H1 (cell line): ENCODE data around the gene IGF2R. TPM values are rescaled to one million over a fixed set of nuclear protein-coding genes. Genes with fewer than 3 reads are reported as not detected.

ENCODE experiments used
- CTCF ChIA-PET: fragments of 300-600 bp; sonication (Branson Sonifier 250); formaldehyde crosslinking; loops from one replicate; lab custom pipeline; 2021; ENCODE audit not compliant: partially characterized antibody; lab: Charles Lee
- POLR2A ChIA-PET: fragments of 300-600 bp; sonication (Branson Sonifier 250); formaldehyde crosslinking; loops from one replicate; lab custom pipeline; 2021; ENCODE audit warnings: inconsistent platforms; ENCODE audit not compliant: partially characterized antibody; lab: Charles Lee
- DNase-seq, 2 experiments: peaks; one replicate each; pipeline versions ENCODE4 v3.0.0 to v3.0.0-alpha.2; 2010 to 2022; ENCODE audit warnings: low spot score in 2 of 2, low read depth in 1 of 2, mixed read lengths in 1 of 2
- FAIRE-seq: peaks from 2 replicates; lab custom pipeline; 2011; peaks lifted over from hg19 to GRCh38; lab: Jason Lieb, UNC
- H2AFZ ChIP-seq: 2 replicates; pipeline ENCODE4 v1.8.1; 2012; ENCODE audit warnings: low read length, inconsistent platforms
- H2AK5ac ChIP-seq: 2 replicates; pipeline ENCODE4 v1.6.1; 2013; ENCODE audit warnings: low read depth, low read length
- H2BK120ac ChIP-seq: replicated peaks from 2 replicates; pipeline ENCODE3; 2013; ENCODE audit warnings: low read depth, low read length, inconsistent platforms
- H2BK12ac ChIP-seq: 2 replicates; pipeline ENCODE4 v1.6.1; 2013; ENCODE audit warnings: low read depth, low read length
- H2BK15ac ChIP-seq: 2 replicates; pipeline ENCODE4 v1.6.1; 2013; ENCODE audit warnings: low read length
- H2BK20ac ChIP-seq: 2 replicates; pipeline ENCODE4 v1.6.1; 2013; ENCODE audit warnings: low read length
- H2BK5ac ChIP-seq: 2 replicates; pipeline ENCODE4 v1.6.1; 2013; ENCODE audit warnings: low read depth, low read length
- H3K14ac ChIP-seq: 2 replicates; pipeline ENCODE4 v1.6.1; 2013; ENCODE audit warnings: inconsistent platforms; ENCODE audit not compliant: insufficient read length
- H3K18ac ChIP-seq: 2 replicates; pipeline ENCODE4 v1.6.1; 2013; ENCODE audit warnings: low read length; ENCODE audit errors: extremely low read depth
- H3K23ac ChIP-seq: 2 replicates; pipeline ENCODE4 v1.6.1; 2013; ENCODE audit warnings: inconsistent platforms; ENCODE audit not compliant: insufficient read length
- H3K23me2 ChIP-seq: 2 replicates; pipeline ENCODE4 v1.6.1; 2013; ENCODE audit warnings: low read depth, low read length
- H3K27ac ChIP-seq: 2 replicates; pipeline ENCODE4 v1.6.1; 2011; ENCODE audit warnings: low read depth, low read length, inconsistent platforms
- H3K27me3 ChIP-seq, 4 experiments: replicated peaks in 1 of 4; 1 replicate in 1 of 4; 2 replicates in 3 of 4; pipeline versions ENCODE4 v1.6.1 to v1.8.1; 2011 to 2013; ENCODE audit warnings: low read length in 3 of 4, mild to moderate bottlenecking in 3 of 4, inconsistent platforms in 2 of 4, mixed read lengths in 2 of 4, moderate library complexity in 1 of 4; ENCODE audit not compliant: control insufficient read depth in 3 of 4, insufficient read depth in 3 of 4; ENCODE audit errors: extremely low read depth in 1 of 4
- H3K36me3 ChIP-seq, 4 experiments: 2 replicates each; pipeline versions ENCODE4 v1.6.1 to v1.8.1; 2011 to 2013; ENCODE audit warnings: mild to moderate bottlenecking in 4 of 4, low read length in 3 of 4, moderate library complexity in 2 of 4, control low read depth in 1 of 4, inconsistent platforms in 1 of 4; ENCODE audit not compliant: insufficient read depth in 4 of 4, control insufficient read depth in 2 of 4
- H3K4ac ChIP-seq: replicated peaks from 2 replicates; pipeline ENCODE3; 2013; ENCODE audit warnings: low read length, low read depth, mixed read lengths, inconsistent platforms; ENCODE audit not compliant: insufficient read length
- H3K4me1 ChIP-seq, 4 experiments: replicated peaks in 1 of 4; 1 replicate in 1 of 4; 2 replicates in 3 of 4; pipeline versions ENCODE4 v1.6.1 to v1.8.1; 2011 to 2013; ENCODE audit warnings: low read length in 3 of 4, inconsistent platforms in 2 of 4, mixed read lengths in 1 of 4; ENCODE audit not compliant: insufficient read depth in 4 of 4, control insufficient read depth in 3 of 4
- H3K4me2 ChIP-seq, 2 experiments: 2 replicates each; pipeline versions ENCODE4 v1.6.1 to v1.8.1; 2011 to 2013; ENCODE audit warnings: low read depth in 2 of 2, low read length in 2 of 2, control low read depth in 1 of 2, inconsistent platforms in 1 of 2, mild to moderate bottlenecking in 1 of 2; ENCODE audit not compliant: insufficient read depth in 1 of 2
- H3K4me3 ChIP-seq, 4 experiments: fragments of 200-600, 300-600 bp in 1 of 4; sonication (generic), shearing (Covaris generic), sonication (Bioruptor Twin) in 1 of 4; 2 replicates each; pipeline versions ENCODE4 v1.5.1 to v1.8.1; 2011 to 2016; ENCODE audit warnings: low read length in 4 of 4, low read depth in 3 of 4, control low read depth in 2 of 4, inconsistent platforms in 2 of 4, mild to moderate bottlenecking in 2 of 4, mixed read lengths in 1 of 4, moderate library complexity in 1 of 4; ENCODE audit not compliant: insufficient read depth in 2 of 4; ENCODE audit errors: extremely low read depth in 1 of 4
- H3K56ac ChIP-seq: replicated peaks from 2 replicates; pipeline ENCODE3; 2013; ENCODE audit warnings: low read depth, mild to moderate bottlenecking, mixed read lengths, low read length, inconsistent platforms; ENCODE audit not compliant: insufficient read length
- H3K79me1 ChIP-seq: 2 replicates; pipeline ENCODE4 v1.6.1; 2013; ENCODE audit warnings: low read depth, low read length, control low read depth
- H3K79me2 ChIP-seq, 2 experiments: 2 replicates each; pipeline versions ENCODE4 v1.6.1 to v1.8.1; 2012 to 2013; ENCODE audit warnings: low read length in 2 of 2, mild to moderate bottlenecking in 2 of 2, inconsistent platforms in 1 of 2; ENCODE audit not compliant: insufficient read depth in 2 of 2, control insufficient read depth in 1 of 2
- H3K9ac ChIP-seq, 4 experiments: replicated peaks in 1 of 4; 1 replicate in 1 of 4; 2 replicates in 3 of 4; pipeline versions ENCODE4 v1.6.1 to v1.8.1; 2011 to 2013; ENCODE audit warnings: low read depth in 3 of 4, low read length in 3 of 4, control low read depth in 2 of 4, mild to moderate bottlenecking in 2 of 4, moderate library complexity in 2 of 4, inconsistent platforms in 1 of 4; ENCODE audit errors: extremely low read depth in 1 of 4
- H3K9me3 ChIP-seq, 2 experiments: 2 replicates each; pipeline versions ENCODE4 v1.6.1 to v1.8.1; 2012 to 2013; ENCODE audit warnings: mild to moderate bottlenecking in 2 of 2, moderate library complexity in 2 of 2, control low read depth in 1 of 2, inconsistent platforms in 1 of 2, low read depth in 1 of 2, low read length in 1 of 2, mixed read lengths in 1 of 2; ENCODE audit not compliant: insufficient read depth in 2 of 2
- H4K20me1 ChIP-seq, 2 experiments: replicated peaks in 1 of 2; 2 replicates each; pipeline versions ENCODE3 to v1.8.1; 2011 to 2013; ENCODE audit warnings: inconsistent platforms in 2 of 2, low read length in 2 of 2, mild to moderate bottlenecking in 1 of 2; ENCODE audit not compliant: insufficient read depth in 2 of 2, control insufficient read depth in 1 of 2
- H4K5ac ChIP-seq: 2 replicates; pipeline ENCODE4 v1.6.1; 2013; ENCODE audit warnings: low read length, low read depth, mixed read lengths, inconsistent platforms; ENCODE audit not compliant: insufficient read length
- H4K8ac ChIP-seq: 2 replicates; pipeline ENCODE4 v1.8.0; 2013; ENCODE audit warnings: mild to moderate bottlenecking, moderate library complexity, low read length, inconsistent platforms; ENCODE audit not compliant: insufficient read depth; ENCODE audit errors: extremely low read depth
- H4K91ac ChIP-seq: replicated peaks from 2 replicates; pipeline ENCODE3; 2013; ENCODE audit warnings: low read length, mixed read lengths, inconsistent platforms; ENCODE audit not compliant: insufficient read length
- ASH2L ChIP-seq: fragments of 200-600, 300-600 bp; sonication (generic); IDR thresholded peaks from one replicate; pipeline ENCODE4 v1.7.1; 2017; ENCODE audit warnings: low read length
- BCL11A ChIP-seq, 2 experiments: IDR thresholded peaks; one replicate each; pipeline ENCODE4 v1.6.1; 2011; ENCODE audit warnings: low read depth in 2 of 2, low read length in 2 of 2, mild to moderate bottlenecking in 2 of 2
- CBX5 ChIP-seq: fragments of 300-800, 300-1000 bp; sonication (generic); IDR thresholded peaks from 2 replicates; pipeline ENCODE4 v1.7.1; 2016; ENCODE audit warnings: antibody characterized with exemption, low read length, low read depth
- EP300 ChIP-seq, 2 experiments: IDR thresholded peaks; 1 replicate in 1 of 2; 2 replicates in 1 of 2; pipeline ENCODE4 v1.6.1; 2011 to 2012; ENCODE audit warnings: low read depth in 2 of 2, low read length in 2 of 2, mild to moderate bottlenecking in 2 of 2, borderline replicate concordance in 1 of 2, inconsistent platforms in 1 of 2, moderate library complexity in 1 of 2
- FOSL1 ChIP-seq: IDR thresholded peaks from 2 replicates; pipeline ENCODE4 v1.6.1; 2011; ENCODE audit warnings: mild to moderate bottlenecking, low read depth, low read length, moderate library complexity; ENCODE audit not compliant: insufficient read depth
- HDAC2 ChIP-seq, 2 experiments: fragments of 300-600 bp in 1 of 2; sonication (generic) in 1 of 2; IDR thresholded peaks; 2 replicates each; pipeline ENCODE4 v1.6.1; 2011 to 2012; ENCODE audit warnings: low read depth in 2 of 2, low read length in 2 of 2, mild to moderate bottlenecking in 2 of 2, moderate library complexity in 2 of 2, borderline replicate concordance in 1 of 2, inconsistent platforms in 1 of 2
- MAFK ChIP-seq: IDR thresholded peaks from 2 replicates; pipeline ENCODE4 v1.6.1; 2012; ENCODE audit warnings: low read depth, mild to moderate bottlenecking, improper control_type of control experiment, low read length
- NANOG ChIP-seq: IDR thresholded peaks from 2 replicates; pipeline ENCODE4 v1.6.1; 2011; ENCODE audit warnings: low read length, low read depth, mild to moderate bottlenecking, inconsistent platforms; ENCODE audit not compliant: insufficient read depth, poor library complexity, severe bottlenecking
- NRF1 ChIP-seq: IDR thresholded peaks from 2 replicates; pipeline ENCODE4 v1.6.1; 2011; ENCODE audit warnings: mild to moderate bottlenecking, low read depth, low read length, improper control_type of control experiment
- RAD21 ChIP-seq, 2 experiments: IDR thresholded peaks in 1 of 2; conservative IDR thresholded peaks in 1 of 2; 2 replicates each; pipeline ENCODE4 v1.6.1; 2011; ENCODE audit warnings: low read depth in 2 of 2, low read length in 2 of 2, improper control_type of control experiment in 1 of 2, inconsistent platforms in 1 of 2, mild to moderate bottlenecking in 1 of 2, moderate library complexity in 1 of 2
- RFX5 ChIP-seq: IDR thresholded peaks from 2 replicates; pipeline ENCODE4 v1.6.1; 2011; ENCODE audit warnings: low read depth, low read length, improper control_type of control experiment, borderline replicate concordance
- SP2 ChIP-seq: IDR thresholded peaks from 2 replicates; pipeline ENCODE4 v1.6.1; 2012; ENCODE audit warnings: mild to moderate bottlenecking, low read length, inconsistent platforms
- TBP ChIP-seq: IDR thresholded peaks from 2 replicates; pipeline ENCODE4 v1.6.1; 2011; ENCODE audit warnings: low read depth, low read length, improper control_type of control experiment
- TCF12 ChIP-seq: IDR thresholded peaks from 2 replicates; pipeline ENCODE4 v1.6.1; 2011; ENCODE audit warnings: low read depth, mild to moderate bottlenecking, low read length
- WGBS, 2 experiments: shearing (Covaris generic) in 1 of 2; methylation state at CpG; one replicate each; pipeline versions ENCODE4 v1.1.6 to v1.1.7; 2013 to 2015; ENCODE audit warnings: low lambda C conversion rate in 2 of 2, mixed read lengths in 2 of 2, inconsistent platforms in 1 of 2, low coverage in 1 of 2, missing lambda C conversion rate in 1 of 2; ENCODE audit not compliant: insufficient replicate concordance in 2 of 2, insufficient coverage in 1 of 2, insufficient read length in 1 of 2; ENCODE audit errors: extremely low coverage in 1 of 2, missing lambda C conversion rate in 1 of 2; 5-methylcytosine and 5-hydroxymethylcytosine counted together
- polyA plus RNA-seq, 7 experiments: library from polyadenylated mRNA; depleted of rRNA in 3 of 7; stranded (reverse) in 5 of 7; unstranded in 2 of 7; fragments of >200 nt in 5 of 7; fragments of 200-250 nt in 2 of 7; gene quantifications; 1 replicate in 5 of 7; 2 replicates in 1 of 7; 4 replicates in 1 of 7; pipeline versions ENCODE4 v1.2.1 to v1.2.3, GENCODE V29; 2011 to 2013; ENCODE audit warnings: missing spikeins in 2 of 7, mixed read lengths in 2 of 7
- total RNA-seq: library from RNA; stranded (reverse); fragmentation: NEBNext Ultra II Directional; extraction: Animal tissue kit (Norgen Biotek cat#: 25700); gene quantifications from 2 replicates; pipeline ENCODE4 v1.2.1, GENCODE V29; 2021

The IGF2R gene
- total and polyA plus RNA-seq, 2 of the 8 experiments (the other 6 are each of a cell fraction or from before 2014, with no cell fraction given), result 20.6 to 74.1 TPM

GRCh38 chr6:159974932-159975331, 6.0 kb downstream of the IGF2R start:
- H3K27ac ChIP-seq, result no peak overlapping the region
- no peak overlapping the region for H3K4me3 ChIP-seq
- H2AK5ac ChIP-seq, result no peak overlapping the region
- H3K9me3 ChIP-seq, result no peaks in the 10 kb centered on the region
- no peak overlapping the region for H4K8ac ChIP-seq
- no peak overlapping the region for H3K18ac ChIP-seq
- H3K9ac ChIP-seq, result no peak overlapping the region
- CTCF ChIA-PET, result no interaction called here
- no peak overlapping the region for H3K4ac ChIP-seq
- H2AFZ ChIP-seq, result no peak overlapping the region
- no peak for FAIRE-seq
- WGBS, 2 experiments, result 96% methylated on average over 7 of the region's 7 CpGs; no CpG with 5 or more reads in 1 of the 2 experiments
- no peak overlapping the region for H4K5ac ChIP-seq
- peaks cover 21 to 43% (median 33%) of the 10 kb centered on the region in 4 experiments for H3K4me1 ChIP-seq
- H3K23ac ChIP-seq, result no peak overlapping the region
- H4K20me1 ChIP-seq, result peaks cover 31 to 40% of the 10 kb centered on the region in 2 experiments
- POLR2A ChIA-PET, result interaction anchor here (1.7 kb wide), 1 partner anchor 12 kb away, joined by 3 read pairs; no protein-coding TSS in a partner anchor
- H3K79me2 ChIP-seq, result peaks cover 44 to 98% of the 10 kb centered on the region in 2 experiments
- H3K4me2 ChIP-seq, result no peak overlapping the region
- H3K79me1 ChIP-seq, result peaks cover 23% of the 10 kb centered on the region
- no peaks in the 10 kb centered on the region for H3K27me3 ChIP-seq
- H2BK120ac ChIP-seq, result no peak overlapping the region
- no peak overlapping the region for H4K91ac ChIP-seq
- H3K23me2 ChIP-seq, result peaks cover 1% of the 10 kb centered on the region; the same call in 1 of the 2 replicates
- no peak overlapping the region for H2BK15ac ChIP-seq
- no peaks in the 10 kb centered on the region for H3K36me3 ChIP-seq
- no peak overlapping the region for H2BK12ac ChIP-seq
- no peak overlapping the region for H2BK20ac ChIP-seq
- no peak overlapping the region for H3K56ac ChIP-seq
- H2BK5ac ChIP-seq, result no peak overlapping the region
- H3K14ac ChIP-seq, result no peak overlapping the region
- DNase-seq, result no peak
- TF ChIP-seq TCF12 (no peak), BCL11A (IDR thresholded peaks at IDR 0.05; ENCODE audit: low read depth in 2 of 2, low read length in 2 of 2) (no peak), TBP (no peak), NRF1 (no peak), HDAC2 (IDR thresholded peaks at IDR 0.05; ENCODE audit: borderline replicate concordance in 1 of 2, low read depth in 2 of 2, low read length in 2 of 2) (no peak), SP2 (no peak), CBX5 (no peak), EP300 (IDR thresholded peaks at IDR 0.05; ENCODE audit: borderline replicate concordance in 1 of 2, low read depth in 2 of 2, low read length in 2 of 2) (no peak), RFX5 (no peak), RAD21 (IDR thresholded peaks at IDR 0.05 in 1 of 2, conservative IDR thresholded peaks at IDR 0.05 in 1 of 2; ENCODE audit: low read depth in 2 of 2, low read length in 2 of 2) (no peak), FOSL1 (no peak), NANOG (no peak), ASH2L (no peak), MAFK (no peak)
